Loucy (cell line): ENCODE results near the gene LIME1.

Experiments
- EZH2phosphoT487 ChIP-seq: fragments of 200-600 bp; IDR thresholded peaks from 2 replicates; pipeline ENCODE4 v1.6.1; 2018; ENCODE audit warnings: antibody characterized with exemption, mild to moderate bottlenecking, moderate library complexity, borderline replicate concordance
- TF ChIP-seq, protein P1 (sequence below): fragments of 200-600 bp; sonication (generic); conservative IDR thresholded peaks from 2 replicates; pipeline ENCODE4 v1.5.1; 2014; ENCODE audit warnings: mild to moderate bottlenecking, antibody characterized with exemption, low read length

DNA sequence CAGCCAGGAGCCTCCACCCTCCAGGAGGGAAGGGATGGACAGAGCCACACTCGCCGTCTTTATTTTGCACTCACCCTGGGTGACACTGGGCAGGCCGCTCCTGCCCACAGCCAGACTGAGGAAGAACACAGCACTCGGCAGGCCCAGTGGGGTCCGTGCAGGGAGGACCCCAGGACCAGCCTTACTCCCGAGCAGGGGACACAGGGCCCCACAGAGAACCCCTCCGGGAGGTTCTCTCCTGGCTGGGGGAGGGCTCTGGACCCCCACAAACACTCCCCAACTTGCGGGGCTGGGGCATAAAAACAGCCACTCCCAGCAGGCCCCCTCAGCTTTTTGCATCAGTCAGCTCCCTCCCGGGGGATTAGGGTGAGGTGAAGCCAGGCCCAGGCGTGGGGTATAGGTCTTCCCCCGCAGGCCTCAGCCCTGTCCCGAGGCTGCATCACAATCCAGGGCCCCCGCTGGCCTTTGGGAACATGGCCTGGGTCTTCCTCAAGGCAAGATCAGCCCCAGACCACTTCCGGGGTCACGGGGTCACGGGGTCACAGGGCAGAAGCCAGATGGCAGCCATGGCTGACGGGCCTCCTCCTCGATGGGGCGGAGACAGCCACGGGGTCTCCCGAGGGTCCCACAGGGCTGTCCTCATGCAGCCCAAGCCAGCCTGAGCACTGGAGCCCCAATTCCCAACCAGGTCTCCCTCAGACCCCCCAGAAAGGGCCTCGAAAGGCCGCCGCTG is 36.8 kb upstream of the LIME1 start:
- TF ChIP-seq, protein P1, sequence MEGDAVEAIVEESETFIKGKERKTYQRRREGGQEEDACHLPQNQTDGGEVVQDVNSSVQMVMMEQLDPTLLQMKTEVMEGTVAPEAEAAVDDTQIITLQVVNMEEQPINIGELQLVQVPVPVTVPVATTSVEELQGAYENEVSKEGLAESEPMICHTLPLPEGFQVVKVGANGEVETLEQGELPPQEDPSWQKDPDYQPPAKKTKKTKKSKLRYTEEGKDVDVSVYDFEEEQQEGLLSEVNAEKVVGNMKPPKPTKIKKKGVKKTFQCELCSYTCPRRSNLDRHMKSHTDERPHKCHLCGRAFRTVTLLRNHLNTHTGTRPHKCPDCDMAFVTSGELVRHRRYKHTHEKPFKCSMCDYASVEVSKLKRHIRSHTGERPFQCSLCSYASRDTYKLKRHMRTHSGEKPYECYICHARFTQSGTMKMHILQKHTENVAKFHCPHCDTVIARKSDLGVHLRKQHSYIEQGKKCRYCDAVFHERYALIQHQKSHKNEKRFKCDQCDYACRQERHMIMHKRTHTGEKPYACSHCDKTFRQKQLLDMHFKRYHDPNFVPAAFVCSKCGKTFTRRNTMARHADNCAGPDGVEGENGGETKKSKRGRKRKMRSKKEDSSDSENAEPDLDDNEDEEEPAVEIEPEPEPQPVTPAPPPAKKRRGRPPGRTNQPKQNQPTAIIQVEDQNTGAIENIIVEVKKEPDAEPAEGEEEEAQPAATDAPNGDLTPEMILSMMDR: no peak
- no peak for TF ChIP-seq EZH2phosphoT487
